GM19023 (cell line): ENCODE data around the gene AASDH.

Experiments
- ATAC-seq: cut with Tn5 transposase; IDR thresholded peaks from one replicate; pipeline ENCODE4 v1.9.1; 2021; ENCODE audit warnings: mild to moderate bottlenecking, moderate library complexity; ENCODE audit not compliant: unreplicated experiment

Gene AASDH, protein sequence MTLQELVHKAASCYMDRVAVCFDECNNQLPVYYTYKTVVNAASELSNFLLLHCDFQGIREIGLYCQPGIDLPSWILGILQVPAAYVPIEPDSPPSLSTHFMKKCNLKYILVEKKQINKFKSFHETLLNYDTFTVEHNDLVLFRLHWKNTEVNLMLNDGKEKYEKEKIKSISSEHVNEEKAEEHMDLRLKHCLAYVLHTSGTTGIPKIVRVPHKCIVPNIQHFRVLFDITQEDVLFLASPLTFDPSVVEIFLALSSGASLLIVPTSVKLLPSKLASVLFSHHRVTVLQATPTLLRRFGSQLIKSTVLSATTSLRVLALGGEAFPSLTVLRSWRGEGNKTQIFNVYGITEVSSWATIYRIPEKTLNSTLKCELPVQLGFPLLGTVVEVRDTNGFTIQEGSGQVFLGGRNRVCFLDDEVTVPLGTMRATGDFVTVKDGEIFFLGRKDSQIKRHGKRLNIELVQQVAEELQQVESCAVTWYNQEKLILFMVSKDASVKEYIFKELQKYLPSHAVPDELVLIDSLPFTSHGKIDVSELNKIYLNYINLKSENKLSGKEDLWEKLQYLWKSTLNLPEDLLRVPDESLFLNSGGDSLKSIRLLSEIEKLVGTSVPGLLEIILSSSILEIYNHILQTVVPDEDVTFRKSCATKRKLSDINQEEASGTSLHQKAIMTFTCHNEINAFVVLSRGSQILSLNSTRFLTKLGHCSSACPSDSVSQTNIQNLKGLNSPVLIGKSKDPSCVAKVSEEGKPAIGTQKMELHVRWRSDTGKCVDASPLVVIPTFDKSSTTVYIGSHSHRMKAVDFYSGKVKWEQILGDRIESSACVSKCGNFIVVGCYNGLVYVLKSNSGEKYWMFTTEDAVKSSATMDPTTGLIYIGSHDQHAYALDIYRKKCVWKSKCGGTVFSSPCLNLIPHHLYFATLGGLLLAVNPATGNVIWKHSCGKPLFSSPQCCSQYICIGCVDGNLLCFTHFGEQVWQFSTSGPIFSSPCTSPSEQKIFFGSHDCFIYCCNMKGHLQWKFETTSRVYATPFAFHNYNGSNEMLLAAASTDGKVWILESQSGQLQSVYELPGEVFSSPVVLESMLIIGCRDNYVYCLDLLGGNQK

DNA sequence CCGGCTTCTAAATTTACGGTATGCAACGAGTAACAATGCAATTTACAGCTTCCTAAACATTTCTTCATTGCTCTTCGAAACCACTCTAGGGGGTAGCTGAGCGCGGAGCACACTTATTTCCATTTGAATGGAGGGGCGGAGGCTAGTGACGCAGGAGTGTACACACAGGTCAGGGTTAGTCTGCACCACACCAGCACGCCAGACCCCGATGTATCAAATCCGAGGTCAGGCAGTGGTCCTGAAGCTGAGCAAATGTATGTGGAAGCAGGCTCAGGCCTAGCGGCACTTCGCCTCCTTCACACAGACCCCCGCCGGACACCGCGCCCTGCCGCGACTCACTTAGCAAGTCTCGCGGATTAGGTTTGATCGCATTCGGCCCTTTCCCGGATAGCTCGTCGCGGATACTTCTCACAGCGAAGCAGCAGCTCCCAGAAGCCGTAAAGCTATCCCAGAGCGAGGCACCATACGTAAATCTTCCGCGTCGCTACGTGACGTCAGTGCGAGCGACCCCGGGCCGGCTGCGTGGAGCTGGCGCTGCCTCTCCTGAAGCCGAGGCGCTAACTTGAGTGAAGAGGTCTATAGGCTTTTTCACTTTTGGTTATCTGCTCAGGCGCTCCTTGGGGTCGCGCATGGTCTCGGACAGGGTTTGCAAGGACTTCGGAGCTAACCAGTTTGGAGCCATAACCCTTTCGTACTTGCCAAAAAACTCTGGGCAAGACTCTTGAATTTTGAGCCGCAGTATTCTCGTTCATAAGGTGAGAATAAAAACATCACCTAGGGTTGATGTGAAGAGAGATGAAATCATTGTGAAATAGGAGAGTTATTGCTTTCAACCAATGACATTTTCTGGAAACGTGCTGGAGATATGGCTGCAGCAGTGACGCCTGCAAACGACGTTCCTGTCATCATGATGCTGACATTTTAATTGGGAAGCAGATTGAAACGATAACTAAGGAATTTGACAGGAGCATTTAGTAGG, at the start of gene AASDH:
AASDH (minus strand) TSS at position 469 of the 979 bp plus-strand sequence. CDS start 3,192 bp downstream, outside the sequence.
- peak; percentile 94 for ATAC-seq

DNA sequence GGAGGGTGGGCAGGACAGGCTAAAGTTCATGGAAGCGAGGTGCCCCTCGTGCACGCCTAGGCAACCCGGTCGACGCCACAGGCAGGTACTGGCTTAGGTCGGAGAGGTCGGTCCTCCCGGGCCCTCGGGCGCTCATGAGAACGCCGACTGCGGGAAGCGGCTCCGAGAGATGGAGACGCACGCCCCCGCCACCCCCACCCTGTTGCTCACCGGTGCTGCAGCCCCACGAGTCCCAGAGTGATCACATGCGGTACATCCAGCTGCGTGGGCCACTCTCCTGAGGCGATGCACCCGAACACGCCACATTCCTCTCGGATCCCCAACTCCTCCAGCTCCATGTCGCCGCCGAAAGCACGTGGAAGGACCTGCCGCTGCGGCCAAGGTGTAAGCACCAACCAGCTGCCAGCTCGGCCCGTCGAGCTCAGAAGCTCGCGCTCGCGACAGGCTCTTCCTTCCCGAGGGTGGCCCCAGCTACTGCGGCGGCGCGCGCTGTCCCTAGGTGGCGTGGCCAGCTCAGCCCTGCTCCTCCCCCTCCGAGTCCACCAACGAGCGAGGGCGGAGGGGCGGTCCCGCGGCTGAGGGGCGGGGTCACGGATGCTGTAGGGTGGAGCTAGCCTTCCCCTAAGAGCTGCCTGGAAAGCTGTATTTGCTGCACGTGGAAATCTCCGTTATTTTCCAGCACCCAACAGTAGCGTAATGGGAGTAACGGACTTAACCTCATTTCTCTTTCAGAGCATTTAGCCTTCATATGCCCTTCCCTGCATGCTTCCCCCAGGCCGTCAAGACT, 48.0 kb upstream of the AASDH start, which contains the start of gene PPAT:
PPAT (minus strand) TSS at position 476 of the 787 bp plus-strand sequence; CDS start at position 338, 138 bp downstream.
- ATAC-seq, result peak; percentile 77

DNA sequence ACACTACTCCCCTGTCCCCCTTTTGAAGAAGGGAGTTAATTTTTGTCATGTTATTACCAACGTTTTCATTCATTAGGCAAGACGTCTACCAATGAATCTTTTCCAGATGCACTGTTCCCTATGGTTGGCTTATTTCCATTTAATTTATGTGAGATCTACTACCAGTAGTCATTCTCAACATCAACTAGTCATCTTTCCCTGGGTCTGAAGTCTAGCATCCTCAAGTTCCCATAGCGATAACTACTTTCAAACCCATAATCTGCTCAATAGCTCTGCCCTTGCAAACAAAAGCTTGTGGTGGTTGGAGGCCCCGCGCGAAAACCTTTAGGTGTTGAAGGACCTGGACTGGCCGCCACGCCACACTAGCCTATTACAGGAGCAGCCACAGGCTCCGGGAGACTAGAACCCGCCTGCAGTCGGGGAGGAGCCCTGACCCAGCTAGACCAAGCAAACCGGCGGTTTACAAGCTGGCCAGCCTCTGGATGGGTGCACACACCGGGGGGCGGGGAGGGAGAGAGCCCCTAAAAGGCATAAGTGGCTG, 47.4 kb upstream of the AASDH start:
- ATAC-seq, result peak; percentile 17

DNA sequence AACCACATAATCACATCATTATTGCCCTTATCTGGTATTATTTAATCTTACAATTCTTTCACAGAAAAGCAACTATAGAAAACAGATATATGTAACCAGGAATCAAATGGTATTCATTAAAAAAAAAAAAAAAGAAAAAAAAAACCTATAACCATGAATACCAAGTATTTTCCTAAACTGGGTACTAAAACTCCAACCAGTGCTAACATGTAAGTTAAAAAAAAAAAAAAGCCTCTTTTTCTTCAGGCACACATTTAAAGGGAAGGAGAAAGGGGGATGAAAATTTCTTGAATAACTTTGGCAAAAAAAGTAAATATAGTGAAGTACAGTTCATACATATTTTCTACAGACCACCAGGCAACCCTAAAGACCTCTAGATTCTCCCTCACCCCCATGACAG, 46.0 kb upstream of the AASDH start:
- no peak for ATAC-seq

DNA sequence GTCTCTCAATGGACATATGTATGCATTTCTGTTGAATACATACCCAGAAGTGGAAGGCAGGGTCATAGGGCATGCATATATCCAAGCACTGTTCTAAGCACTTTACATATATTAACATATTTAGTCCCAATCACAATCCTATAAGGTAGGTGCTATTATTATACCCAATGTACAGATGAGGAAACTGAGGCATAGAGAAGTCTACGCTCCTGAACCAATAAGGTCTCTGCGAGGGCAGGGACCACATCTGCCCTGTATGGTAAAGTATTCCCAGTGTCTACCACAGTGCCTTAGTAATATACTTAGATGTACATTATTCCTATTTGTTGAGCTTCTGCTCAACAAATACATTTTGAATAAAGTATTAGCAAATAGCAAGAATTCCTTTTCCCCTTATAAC, 42.9 kb upstream of the AASDH start:
- ATAC-seq, result no peak

DNA sequence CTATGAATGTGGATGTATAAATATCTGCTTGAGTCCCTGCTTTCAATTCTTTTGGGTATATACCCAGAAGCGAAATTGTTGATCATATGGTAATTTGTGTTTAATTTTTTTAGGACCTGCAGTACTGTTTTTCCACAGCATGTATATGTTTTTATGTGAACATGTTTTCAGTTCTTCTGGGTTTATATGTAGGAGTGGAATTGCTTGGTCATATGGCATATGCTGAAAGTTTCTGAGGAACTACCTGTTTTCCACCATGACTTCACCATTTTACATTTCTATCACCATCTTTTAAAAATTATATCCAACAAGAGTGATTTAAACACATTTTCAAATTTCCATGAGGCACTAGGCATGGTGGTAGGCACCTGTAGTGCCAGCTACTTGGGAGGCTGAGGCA, 39.9 kb upstream of the AASDH start:
- no peak for ATAC-seq

DNA sequence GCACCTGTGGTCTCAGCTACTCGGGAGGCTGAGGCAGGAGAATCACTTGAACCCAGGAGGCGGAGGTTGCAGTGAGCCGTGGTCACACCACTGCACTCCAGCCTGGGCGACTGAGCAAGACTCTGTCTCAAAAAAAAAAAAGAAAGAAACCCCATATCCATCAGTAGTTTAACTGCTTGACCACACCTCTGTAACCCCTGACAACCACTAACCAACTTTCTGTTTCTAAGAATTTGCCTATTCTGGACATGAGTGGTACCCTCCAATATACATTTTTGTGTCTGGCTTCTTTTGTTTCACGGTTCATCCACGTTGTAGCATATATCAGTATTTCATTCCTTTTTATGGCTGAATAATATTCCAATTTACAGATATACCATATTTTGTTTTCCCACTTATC, 39.0 kb upstream of the AASDH start:
- peak; percentile 91 for ATAC-seq

DNA sequence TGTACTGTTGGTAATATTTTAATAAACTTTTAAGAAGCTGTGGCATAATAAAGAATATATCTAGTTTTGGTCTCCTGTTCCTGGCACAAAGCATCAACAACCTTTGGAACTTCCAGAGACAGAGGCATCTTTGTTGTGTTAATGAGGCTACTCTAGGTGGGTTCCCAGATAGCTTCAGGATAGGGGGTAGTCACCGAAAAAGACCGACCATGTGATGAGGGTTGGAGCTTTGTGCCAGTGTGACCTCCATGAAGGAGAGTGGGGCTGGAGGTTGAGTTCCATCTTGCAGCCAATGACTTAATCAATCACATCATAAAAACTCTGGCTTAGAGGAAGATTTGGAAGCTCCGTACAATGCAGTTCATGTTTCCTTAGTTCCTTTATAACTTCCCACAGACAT, 38.2 kb upstream of the AASDH start:
- no peak for ATAC-seq

DNA sequence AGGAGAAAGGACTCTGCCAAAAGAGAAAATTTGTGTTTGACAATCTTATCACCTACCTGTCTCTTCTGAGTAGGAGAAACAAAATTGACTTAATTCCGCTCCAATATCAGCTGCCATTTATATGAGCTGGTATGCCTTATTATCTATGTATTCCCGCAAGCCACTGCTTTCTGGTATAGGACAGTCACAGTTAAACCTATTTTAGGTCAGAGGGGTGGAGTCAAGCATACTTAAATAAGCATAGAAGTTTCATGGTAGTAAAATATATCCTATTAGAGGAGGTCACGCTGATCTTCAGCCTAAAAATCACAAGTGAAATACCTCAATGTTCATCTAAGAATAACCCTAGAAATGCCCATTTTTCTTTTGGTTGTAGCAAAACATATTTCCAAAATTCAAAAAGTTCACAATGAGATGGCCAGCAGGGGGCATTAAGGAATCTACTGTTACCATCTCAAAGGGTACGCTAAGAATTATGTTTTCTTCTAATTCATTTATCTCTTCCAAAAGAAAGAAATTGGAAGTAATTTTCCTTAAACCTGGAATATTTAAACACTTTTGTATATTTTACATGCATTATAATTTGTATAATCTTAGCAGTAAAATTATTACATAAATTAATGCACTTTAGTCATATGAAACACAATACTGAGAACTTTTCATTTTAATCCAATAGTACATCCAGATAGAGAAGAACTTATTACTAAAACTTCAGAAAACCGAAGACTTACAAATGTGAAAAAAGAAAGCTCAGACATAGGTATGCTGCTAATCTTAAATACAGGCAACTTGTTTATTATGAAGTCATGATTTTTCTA, 37.6 kb upstream of the AASDH start:
- no peak for ATAC-seq

DNA sequence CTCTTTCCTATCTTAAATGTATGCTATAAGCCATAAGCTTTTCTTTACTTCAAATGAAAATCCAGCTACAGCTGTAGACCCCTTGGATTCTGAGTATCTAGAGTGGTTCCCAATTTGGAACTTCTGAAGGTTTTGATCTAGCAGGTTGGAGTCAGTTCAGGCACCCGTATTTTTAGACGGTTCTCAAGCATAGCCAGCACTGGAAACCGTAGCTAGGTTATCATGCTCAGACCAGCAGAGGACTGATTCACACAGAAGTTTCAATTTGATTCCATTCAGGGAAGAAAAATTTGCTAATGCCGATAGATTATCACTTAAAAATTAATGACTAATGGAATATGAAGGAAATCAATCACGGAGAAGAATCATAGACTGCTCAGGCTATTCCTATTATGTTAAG, 36.9 kb upstream of the AASDH start:
- no peak for ATAC-seq

DNA sequence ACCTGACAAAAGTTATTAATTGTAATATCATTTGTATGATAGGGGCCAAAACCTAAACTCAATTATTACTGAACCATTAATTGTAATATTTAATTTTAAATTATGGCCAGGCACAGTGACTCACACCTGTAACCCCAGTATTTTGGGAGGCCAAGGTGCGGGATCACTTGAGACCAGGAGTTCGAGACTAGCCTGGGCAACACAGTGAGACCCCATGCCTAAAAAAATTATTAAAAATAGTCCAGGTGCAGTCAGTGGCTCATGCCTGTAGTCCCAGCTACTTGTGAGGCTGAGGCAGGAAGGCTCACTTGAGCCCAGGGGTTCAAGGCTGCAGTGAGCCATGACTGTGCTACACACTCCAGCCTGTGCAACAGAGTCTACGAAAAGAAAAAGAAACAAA, 30.1 kb upstream of the AASDH start:
- ATAC-seq, result no peak

DNA sequence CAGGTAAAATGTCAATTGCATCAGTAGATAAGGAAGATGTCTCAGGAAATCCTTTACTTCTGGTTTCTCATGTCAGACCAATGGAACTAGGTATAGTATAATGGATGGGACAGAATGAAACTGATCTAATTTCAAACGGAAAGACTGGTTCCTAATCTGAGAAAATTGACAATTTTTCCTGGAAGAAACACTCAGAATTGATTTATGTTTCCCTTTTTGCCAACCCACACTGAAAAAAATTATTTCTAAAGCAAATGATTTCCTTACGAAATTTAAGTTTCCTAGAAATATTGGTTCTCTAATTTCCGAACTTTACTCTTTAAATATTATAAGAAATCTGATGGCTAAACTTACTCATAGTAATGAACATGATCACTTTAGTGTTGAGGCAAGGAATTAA, 29.1 kb upstream of the AASDH start:
- no peak for ATAC-seq

DNA sequence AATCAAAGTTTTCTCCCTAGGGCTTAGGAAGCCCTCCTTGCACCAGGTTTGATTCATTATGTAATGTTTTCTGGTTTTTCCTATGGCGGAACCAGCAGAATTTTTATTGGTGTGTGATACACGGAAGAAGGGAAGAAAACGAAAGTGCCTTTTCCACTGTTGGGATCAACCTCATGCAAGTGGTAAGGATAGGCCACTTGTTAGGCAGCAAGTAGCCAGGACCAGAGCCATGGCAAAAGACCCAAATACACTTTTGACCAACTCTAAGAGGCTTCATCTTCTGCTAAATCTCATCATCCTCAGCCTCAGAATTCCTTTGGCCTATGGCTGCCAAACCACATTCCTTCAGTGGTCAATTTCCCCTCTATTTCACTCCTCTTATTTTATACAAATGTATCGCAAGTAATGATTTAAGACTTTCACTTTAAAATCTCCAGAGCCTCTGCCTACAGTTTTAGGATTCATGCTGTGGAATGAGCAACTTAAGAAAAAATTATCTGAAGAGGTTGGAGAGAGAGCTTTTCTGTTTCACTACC, 26.9 kb upstream of the AASDH start:
- ATAC-seq, result no peak

DNA sequence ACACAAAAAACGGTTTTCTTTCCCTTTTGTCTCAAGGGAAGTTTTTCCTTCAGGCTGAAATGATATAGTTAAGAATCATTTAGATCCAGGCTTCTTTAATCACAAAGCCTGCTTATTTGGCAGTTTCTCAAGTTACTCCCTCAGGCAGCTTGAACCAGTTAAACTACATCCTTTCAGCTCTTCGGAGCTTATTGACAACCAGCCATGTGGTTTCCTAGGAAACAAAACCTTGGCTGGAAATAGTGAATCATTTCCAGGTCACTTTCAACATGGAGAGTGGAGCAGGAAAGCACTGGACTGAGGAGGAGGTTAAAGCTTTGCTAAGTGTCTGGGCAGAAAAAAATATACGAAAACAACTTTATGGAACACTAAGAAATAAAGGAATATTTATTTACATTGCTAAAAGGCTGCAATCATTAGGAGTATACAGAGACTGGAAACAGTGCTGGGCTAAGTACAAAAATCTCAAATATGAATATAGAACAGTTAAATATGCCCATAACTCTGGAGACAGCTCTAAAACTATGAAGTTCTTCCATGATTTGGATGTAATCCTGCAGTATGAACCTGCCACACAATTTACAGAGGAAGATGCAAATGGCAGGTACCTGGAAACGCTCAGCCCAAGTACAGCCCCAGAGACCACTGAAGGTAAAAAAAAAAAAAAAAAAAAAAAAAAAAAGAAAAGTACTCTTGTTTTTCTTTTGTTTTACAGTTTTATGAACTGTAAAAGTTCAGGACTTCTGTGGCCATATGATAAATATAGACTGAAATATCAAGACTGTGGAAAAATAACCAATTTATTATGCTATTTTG, 23.2 kb upstream of the AASDH start:
- no peak for ATAC-seq

DNA sequence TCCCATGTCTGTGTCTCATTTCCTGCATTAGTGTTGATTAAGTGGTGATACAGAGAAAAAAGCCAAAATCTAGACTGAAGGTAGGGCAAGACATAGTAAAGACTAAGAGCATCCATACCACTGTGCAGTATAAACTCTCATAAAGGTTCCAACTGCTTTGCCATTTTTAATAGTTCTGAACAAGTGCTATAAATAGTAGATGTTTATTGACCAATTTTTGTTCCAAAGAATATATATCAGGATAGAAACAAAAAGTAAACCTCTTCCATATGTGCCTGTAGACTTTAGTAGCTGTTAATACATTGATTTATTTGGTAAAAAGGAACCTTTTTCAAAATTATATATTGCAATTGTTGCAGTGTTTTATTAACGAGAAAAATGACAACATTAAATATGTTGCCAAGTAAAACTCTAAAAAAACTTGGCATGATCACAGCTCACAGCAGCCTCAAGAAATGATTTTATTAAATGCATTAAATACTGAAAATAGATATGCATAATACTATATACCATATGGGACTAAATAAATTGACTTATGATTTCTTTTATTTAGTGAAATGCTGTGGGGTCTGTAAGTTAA, 22.3 kb upstream of the AASDH start:
- ATAC-seq, result no peak

DNA sequence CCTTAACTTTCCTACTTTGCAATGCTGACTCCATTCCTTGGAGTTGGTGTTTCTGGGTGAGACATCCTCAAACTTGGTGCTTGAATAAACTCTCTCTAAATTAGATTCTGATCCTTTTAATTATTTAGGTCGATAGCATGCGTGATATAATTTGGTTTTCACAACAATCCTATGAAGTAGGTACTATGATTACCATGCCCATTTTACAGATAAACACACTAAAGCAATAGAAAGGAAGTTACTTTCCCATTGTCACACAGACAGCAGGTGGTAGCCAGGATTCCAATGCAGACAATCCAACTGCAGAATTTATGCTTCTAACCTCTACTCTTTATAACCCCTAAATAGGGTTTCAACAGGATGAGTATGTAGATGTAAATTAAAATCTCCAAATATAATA, 21.7 kb upstream of the AASDH start:
- no peak for ATAC-seq

DNA sequence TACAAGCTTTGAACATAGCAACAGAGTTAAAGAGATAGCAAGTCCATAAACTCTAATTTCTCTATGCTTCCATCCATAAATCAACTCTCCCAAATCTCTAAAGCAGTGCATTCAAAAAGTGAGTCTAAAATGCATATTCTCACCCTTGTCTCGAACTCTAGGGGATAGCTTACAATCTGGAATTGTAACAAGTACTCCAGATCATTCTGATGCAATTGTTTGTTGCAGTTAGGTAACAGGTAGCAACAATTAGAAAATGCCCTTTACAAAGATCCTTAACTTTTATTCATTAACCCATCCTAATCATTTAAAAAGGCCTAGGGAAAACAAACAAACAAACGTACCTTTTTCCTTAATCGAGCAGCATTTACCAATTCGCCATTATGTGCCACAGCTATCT, 18.9 kb upstream of the AASDH start:
- no peak for ATAC-seq
